HepG2 (cell line): ENCODE measurements around the gene PCED1B. TPM values are rescaled to one million over a fixed set of nuclear protein-coding genes. Genes with fewer than 3 reads are reported as not detected.

Experiments used
- ATAC-seq: fragments of 200-7000 bp; cut with Tn5 transposase; 3 replicates; pipeline ENCODE4 v1.9.1; 2020; ENCODE audit warnings: mild to moderate bottlenecking, moderate library complexity
- BruUV-seq: library from RNA; stranded (reverse); fragments of 400-500 nt; replicated peaks from 2 replicates; lab custom pipeline; 2021; lab: Mats Ljungman, UMichigan
- CTCF ChIA-PET: fragments of 300-600 bp; formaldehyde crosslinking; extraction: SDS; loops from one replicate; lab custom pipeline; 2021; ENCODE audit warnings: low total read pairs, inconsistent platforms, low intra/inter-chr PET ratio; lab: Yijun Ruan, JAX
- POLR2A ChIA-PET: fragments of 350-600 bp; sonication (Branson Sonifier 250); formaldehyde crosslinking; loops from one replicate; lab custom pipeline; 2020; ENCODE audit warnings: antibody characterized with exemption, inconsistent platforms; lab: Yijun Ruan, JAX
- DNase-seq: peaks from one replicate; pipeline ENCODE4 v3.0.0-alpha.2; 2015; ENCODE audit warnings: low spot score
- FAIRE-seq: peaks from 3 replicates; lab custom pipeline; 2011; peaks lifted over from hg19 to GRCh38; lab: Jason Lieb, UNC
- H2AFZ ChIP-seq: one replicate; pipeline ENCODE4 v1.6.1; 2011; ENCODE audit warnings: low read length, inconsistent platforms
- H3K27ac ChIP-seq: fragments of 300-600 bp; 3 replicates; pipeline ENCODE4 v1.8.0; 2011; ENCODE audit warnings: mixed run types, mild to moderate bottlenecking, mixed read lengths, low read length, inconsistent platforms; ENCODE audit not compliant: insufficient read depth; ENCODE audit errors: extremely low read length
- H3K27me3 ChIP-seq, 2 experiments: fragments of 200-600 bp in 1 of 2; 2 replicates in 1 of 2; 3 replicates in 1 of 2; pipeline versions ENCODE4 v1.6.0 to v1.8.0; 2011; ENCODE audit warnings: low read length in 2 of 2, mild to moderate bottlenecking in 2 of 2, moderate library complexity in 2 of 2, inconsistent platforms in 1 of 2; ENCODE audit not compliant: insufficient read depth in 2 of 2, control insufficient read depth in 1 of 2
- H3K36me3 ChIP-seq, 2 experiments: fragments of 200-600 bp in 1 of 2; replicated peaks in 1 of 2; 2 replicates in 1 of 2; 3 replicates in 1 of 2; pipeline versions ENCODE4 v1.5.1 to v1.8.0; 2011; ENCODE audit warnings: low read length in 2 of 2, inconsistent platforms in 1 of 2; ENCODE audit not compliant: insufficient read depth in 2 of 2, control insufficient read depth in 1 of 2
- H3K4me1 ChIP-seq: 2 replicates; pipeline ENCODE4 v1.5.1; 2012; ENCODE audit warnings: low read length, inconsistent platforms; ENCODE audit not compliant: insufficient read depth
- H3K4me2 ChIP-seq: 2 replicates; pipeline ENCODE4 v1.6.0; 2011; ENCODE audit warnings: low read depth, low read length, inconsistent platforms
- H3K4me3 ChIP-seq, 3 experiments: fragments of 200-600 bp in 1 of 3; sonication (generic), shearing (Covaris generic) in 1 of 3; replicated peaks in 1 of 3; 2 replicates each; pipeline ENCODE4 v1.5.1; 2011 to 2016; ENCODE audit warnings: low read length in 3 of 3, inconsistent platforms in 2 of 3, low read depth in 2 of 3, mild to moderate bottlenecking in 2 of 3, control low read depth in 1 of 3, mixed read lengths in 1 of 3; ENCODE audit not compliant: insufficient read depth in 1 of 3
- H3K79me2 ChIP-seq: one replicate; pipeline ENCODE4 v1.6.1; 2011; ENCODE audit warnings: low read length, inconsistent platforms; ENCODE audit not compliant: insufficient read depth
- H3K9ac ChIP-seq: 2 replicates; pipeline ENCODE4 v1.6.0; 2011; ENCODE audit warnings: mild to moderate bottlenecking, low read depth, low read length, inconsistent platforms; ENCODE audit not compliant: insufficient read depth
- H3K9me3 ChIP-seq: 2 replicates; pipeline ENCODE4 v1.5.1; 2012; ENCODE audit warnings: mild to moderate bottlenecking, low read length
- H4K20me1 ChIP-seq: 2 replicates; pipeline ENCODE4 v1.6.0; 2011; ENCODE audit warnings: inconsistent platforms, mild to moderate bottlenecking, low read length, moderate library complexity; ENCODE audit not compliant: insufficient read depth
- CREB3 ChIP-seq: sonication (generic); formaldehyde crosslinking; IDR thresholded peaks from 2 replicates; pipeline ENCODE4 v1.5.0; 2020; ENCODE audit warnings: missing genetic modification reagents
- KDM2A ChIP-seq: sonication (generic); formaldehyde crosslinking; IDR thresholded peaks from 2 replicates; pipeline ENCODE4 v1.4.0; 2020; ENCODE audit warnings: low read depth, missing genetic modification reagents, borderline replicate concordance
- TERF1 ChIP-seq: sonication (generic); formaldehyde crosslinking; IDR thresholded peaks from 2 replicates; pipeline ENCODE4 v1.8.0; 2022; ENCODE audit warnings: mild to moderate bottlenecking, missing genetic modification reagents, moderate library complexity
- ZNF367 ChIP-seq: sonication (generic); formaldehyde crosslinking; IDR thresholded peaks from 2 replicates; pipeline ENCODE4 v1.4.0; 2020; ENCODE audit warnings: missing genetic modification reagents, borderline replicate concordance
- WGBS: methylation state at CpG from one replicate; pipeline ENCODE4 v1.1.6; 2017; ENCODE audit warnings: low lambda C conversion rate; 5-methylcytosine and 5-hydroxymethylcytosine counted together
- in situ Hi-C: cut with HindIII; loops from 2 replicates; pipeline ENCODE4 v1.10.0; 2017; ENCODE audit warnings: low pct_unique_long_range_greater_than_20kb; ENCODE audit not compliant: extremely low pct_ligation_motif_present
- intact Hi-C: fragments of 100-400 bp; cut with micrococcal nuclease; formaldehyde crosslinking; loops from one replicate; pipeline ENCODE4 v1.10.0; 2022; ENCODE audit not compliant: unreplicated experiment
- polyA plus RNA-seq, 8 experiments: library from polyadenylated mRNA; depleted of rRNA in 3 of 8; stranded (reverse) in 7 of 8; unstranded in 1 of 8; fragments of >200 nt; fragmentation: Illumina TruSeq in 4 of 8; extraction: Trizol in 4 of 8; gene quantifications; 2 replicates each; pipeline versions ENCODE4 v1.2.1 to v1.2.3, GENCODE V29; 2011 to 2016; ENCODE audit warnings: low read depth in 4 of 8, missing spikeins in 1 of 8, mixed read lengths in 1 of 8; ENCODE audit not compliant: insufficient read depth in 1 of 8
- total RNA-seq, 5 experiments: library from RNA; depleted of rRNA; stranded (reverse); fragments of >200 nt; fragmentation: Illumina TruSeq; extraction: Trizol; gene quantifications; 2 replicates each; pipeline ENCODE4 v1.2.3, GENCODE V29; 2016; ENCODE audit warnings: low read depth in 1 of 5

PCED1B gene
- total and polyA plus RNA-seq, 2 of the 13 experiments (the other 11 are each of a cell fraction or from before 2014, with no cell fraction given) = 0.11 to 0.37 TPM

- no peak for ATAC-seq
- WGBS = 68% methylated on average over 4 of the region's 4 CpGs
Measured at GRCh38 chr12:47094804-47095203, 15.4 kb downstream of the PCED1B start.

More at GRCh38 chr12:47094804-47095203, 15.4 kb downstream of the PCED1B start:
- TF ChIP-seq ZNF367 (CRISPR knock-in tag) (no peak), KDM2A (CRISPR knock-in tag) (no peak), TERF1 (no peak), CREB3 (CRISPR knock-in tag) (no peak)
- H3K36me3 ChIP-seq = no peaks in the 10 kb centered on the region
- H3K9ac ChIP-seq = no peak overlapping the region
- in situ Hi-C loops (no loop called here), intact Hi-C loops (no loop called here)
- FAIRE-seq = no peak
- H3K4me3 ChIP-seq = no peak overlapping the region
- CTCF ChIA-PET = no interaction called here
- no TSS peak for BruUV-seq
- H3K27me3 ChIP-seq = no peaks in the 10 kb centered on the region
- no peak overlapping the region for H3K27ac ChIP-seq
- H2AFZ ChIP-seq = no peak overlapping the region
- no peak overlapping the region for H3K4me2 ChIP-seq
- DNase-seq = no peak
- no peaks in the 10 kb centered on the region for H3K79me2 ChIP-seq
- H3K9me3 ChIP-seq = no peaks in the 10 kb centered on the region
- POLR2A ChIA-PET = no interaction called here
- no peaks in the 10 kb centered on the region for H3K4me1 ChIP-seq
- no peaks in the 10 kb centered on the region for H4K20me1 ChIP-seq
